Nephron progenitor cell (in vitro differentiated cells): ENCODE results near the gene COL13A1.

Experiments
- DNase-seq: peaks from one replicate; pipeline ENCODE4 v3.0.0; 2021
- H3K27ac Mint-ChIP-seq: 2 replicates; pipeline ENCODE4 v1.8.0; 2021; ENCODE audit warnings: mild to moderate bottlenecking, moderate library complexity, mixed read lengths
- H3K27me3 Mint-ChIP-seq: 2 replicates; pipeline ENCODE4 v1.8.0; 2021; ENCODE audit warnings: mild to moderate bottlenecking, low read depth, mixed read lengths; ENCODE audit not compliant: poor library complexity
- H3K36me3 Mint-ChIP-seq: 2 replicates; pipeline ENCODE4 v1.8.0; 2021; ENCODE audit warnings: low read depth, mixed read lengths
- H3K4me1 Mint-ChIP-seq: 2 replicates; pipeline ENCODE4 v1.8.0; 2021; ENCODE audit warnings: mixed read lengths
- H3K4me3 Mint-ChIP-seq: 2 replicates; pipeline ENCODE4 v1.8.0; 2021; ENCODE audit warnings: mild to moderate bottlenecking, moderate library complexity, mixed read lengths
- H3K9me3 Mint-ChIP-seq: 2 replicates; pipeline ENCODE4 v1.8.0; 2021; ENCODE audit warnings: mild to moderate bottlenecking, moderate library complexity, mixed read lengths
- CTCF ChIP-seq: fragments of 200-600 bp; sonication (generic); IDR thresholded peaks from 2 replicates; pipeline ENCODE4 v1.5.0; 2021; ENCODE audit warnings: antibody characterized with exemption

COL13A1 gene

GRCh38 chr10:69844698-69845097, 43.0 kb downstream of the COL13A1 start:
- no peaks in the 10 kb centered on the region for H3K36me3 Mint-ChIP-seq
- H3K4me3 Mint-ChIP-seq: no peak overlapping the region
- H3K27ac Mint-ChIP-seq: peak overlapping the region; percentile 61
- peaks cover 24% of the 10 kb centered on the region for H3K27me3 Mint-ChIP-seq
- peaks cover 97% of the 10 kb centered on the region for H3K4me1 Mint-ChIP-seq
- no peaks in the 10 kb centered on the region for H3K9me3 Mint-ChIP-seq
- DNase-seq: no peak
- TF ChIP-seq CTCF: no peak

GRCh38 chr10:69845574-69846292, 44.0 kb downstream of the COL13A1 start:
- Mint-ChIP-seq H3K27me3 (peaks cover 24% of the 10 kb centered on the region), H3K27ac (peak overlapping the region; percentile 54), H3K9me3 (no peaks in the 10 kb centered on the region), H3K4me1 (peaks cover 97% of the 10 kb centered on the region), H3K36me3 (no peaks in the 10 kb centered on the region), H3K4me3 (peak overlapping the region; percentile 75)
- DNase-seq: no peak
- no peak for TF ChIP-seq CTCF

- Mint-ChIP-seq H3K4me3 (peak overlapping the region; percentile 75), H3K27ac (no peak overlapping the region), H3K36me3 (no peaks in the 10 kb centered on the region), H3K9me3 (no peaks in the 10 kb centered on the region), H3K27me3 (peaks cover 22% of the 10 kb centered on the region), H3K4me1 (peaks cover 97% of the 10 kb centered on the region)
- TF ChIP-seq CTCF: no peak
- peak; percentile 47 for DNase-seq
Observed at GRCh38 chr10:69846293-69846921, 44.7 kb downstream of the COL13A1 start.

DNA sequence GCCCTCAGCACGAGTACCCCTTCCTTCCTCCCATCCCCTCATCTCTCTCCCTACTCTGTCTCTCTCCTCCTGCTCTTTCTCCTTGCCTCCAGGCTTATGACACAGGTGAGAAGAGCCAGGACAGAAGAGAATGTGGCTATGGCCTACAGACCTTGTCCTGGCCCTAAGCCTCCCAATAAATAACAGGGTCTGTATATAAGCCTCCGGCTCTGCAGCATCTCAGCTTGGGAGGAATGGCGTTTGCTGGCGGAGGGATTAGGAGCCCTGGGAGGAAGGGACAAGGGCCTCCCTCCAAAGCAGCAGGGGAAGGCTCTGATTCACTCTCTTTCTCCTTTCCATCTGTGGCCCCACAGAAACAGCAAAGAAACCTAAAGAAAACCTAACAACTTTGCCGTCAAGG, 45.8 kb downstream of the COL13A1 start:
- H3K9me3 Mint-ChIP-seq: no peaks in the 10 kb centered on the region
- TF ChIP-seq CTCF: no peak
- no peak for DNase-seq
- H3K27me3 Mint-ChIP-seq: peaks cover 26% of the 10 kb centered on the region
- H3K4me1 Mint-ChIP-seq: peaks cover 94% of the 10 kb centered on the region
- no peaks in the 10 kb centered on the region for H3K36me3 Mint-ChIP-seq
- peak overlapping the region; percentile 63 for H3K4me3 Mint-ChIP-seq
- H3K27ac Mint-ChIP-seq: peak overlapping the region; percentile 93

- peak overlapping the region; percentile 31 for H3K27ac Mint-ChIP-seq
- peak overlapping the region; percentile 63 for H3K4me3 Mint-ChIP-seq
Observed at GRCh38 chr10:69847883-69848282, 46.2 kb downstream of the COL13A1 start.

More at GRCh38 chr10:69847883-69848282, 46.2 kb downstream of the COL13A1 start:
- DNase-seq: no peak
- Mint-ChIP-seq H3K9me3 (no peaks in the 10 kb centered on the region), H3K4me1 (peaks cover 91% of the 10 kb centered on the region), H3K36me3 (no peaks in the 10 kb centered on the region), H3K27me3 (peaks cover 29% of the 10 kb centered on the region)
- TF ChIP-seq CTCF: no peak
